H1 (cell line): ENCODE data around the gene PPP1R1C. TPM values are rescaled to one million over a fixed set of nuclear protein-coding genes. Genes with fewer than 3 reads are reported as not detected.

Source experiments
- EZH2 ChIP-seq: fragments of 200-600 bp; sonication (generic); IDR thresholded peaks from 2 replicates; pipeline ENCODE4 v1.7.1; 2012; ENCODE audit warnings: low read depth, mild to moderate bottlenecking, moderate library complexity, low read length, inconsistent platforms; ENCODE audit not compliant: severe bottlenecking
- FOSL1 ChIP-seq: IDR thresholded peaks from 2 replicates; pipeline ENCODE4 v1.6.1; 2011; ENCODE audit warnings: mild to moderate bottlenecking, low read depth, low read length, moderate library complexity; ENCODE audit not compliant: insufficient read depth
- GABPA ChIP-seq: IDR thresholded peaks from 2 replicates; pipeline ENCODE4 v1.6.1; 2011; ENCODE audit warnings: mild to moderate bottlenecking, low read length, moderate library complexity, borderline replicate concordance; ENCODE audit not compliant: insufficient read depth
- MAFK ChIP-seq: IDR thresholded peaks from 2 replicates; pipeline ENCODE4 v1.6.1; 2012; ENCODE audit warnings: low read depth, mild to moderate bottlenecking, improper control_type of control experiment, low read length
- SIX5 ChIP-seq: IDR thresholded peaks from 2 replicates; pipeline ENCODE4 v1.6.1; 2011; ENCODE audit warnings: mild to moderate bottlenecking, low read depth, low read length
- TAF7 ChIP-seq: optimal IDR thresholded peaks from 2 replicates; pipeline ENCODE3; 2011; ENCODE audit warnings: low read depth, mild to moderate bottlenecking, inconsistent platforms, low read length, moderate library complexity, borderline replicate concordance
- polyA plus RNA-seq, 7 experiments: library from polyadenylated mRNA; depleted of rRNA in 3 of 7; stranded (reverse) in 5 of 7; unstranded in 2 of 7; fragments of >200 nt in 5 of 7; fragments of 200-250 nt in 2 of 7; gene quantifications; 1 replicate in 5 of 7; 2 replicates in 1 of 7; 4 replicates in 1 of 7; pipeline versions ENCODE4 v1.2.1 to v1.2.3, GENCODE V29; 2011 to 2013; ENCODE audit warnings: missing spikeins in 2 of 7, mixed read lengths in 2 of 7
- total RNA-seq: library from RNA; stranded (reverse); fragmentation: NEBNext Ultra II Directional; extraction: Animal tissue kit (Norgen Biotek cat#: 25700); gene quantifications from 2 replicates; pipeline ENCODE4 v1.2.1, GENCODE V29; 2021

PPP1R1C gene
- total and polyA plus RNA-seq, 2 of the 8 experiments (the other 6 are each of a cell fraction or from before 2014, with no cell fraction given) = 1.3 to 5.3 TPM

GRCh38 chr2:182048088-182048487, 62.4 kb downstream of the PPP1R1C start (continued):
- TF ChIP-seq GABPA (no peak), FOSL1 (no peak), SIX5 (no peak), EZH2 (no peak), MAFK (no peak), TAF7 (no peak)
